T-helper 1 cell (primary cell): ENCODE measurements around the gene ZNF780A.
"Not testable (repeated sequence)": the region's sequence is repeated elsewhere in the genome, so short reads cannot be mapped to it uniquely, and the experiment has no call there.

ENCODE experiments used
- DNase-seq, 5 donors: peaks; one replicate each; pipeline ENCODE4 v3.0.0-alpha.2; 2012 to 2020

The ZNF780A gene

GRCh38 chr19:40081411-40081810 is 9.3 kb downstream of the ZNF780A start:
- no peak for DNase-seq

DNA sequence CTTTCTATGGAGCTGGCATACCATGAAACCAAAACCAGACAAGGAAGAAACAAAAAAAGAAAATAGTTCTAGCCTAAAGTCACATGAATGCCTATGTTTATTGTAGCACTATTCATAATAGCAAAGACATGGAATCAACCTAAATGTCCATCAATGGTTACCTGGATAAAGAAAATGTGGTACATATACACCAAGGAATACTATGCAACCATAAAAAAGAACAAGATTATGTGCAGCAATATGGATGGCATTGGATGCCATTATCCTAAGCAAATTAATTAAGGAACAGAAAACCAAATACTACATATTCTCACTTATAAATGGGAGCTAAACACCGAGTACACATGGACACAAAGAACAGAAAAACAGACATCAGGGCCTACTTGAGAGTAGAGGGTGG is 10.5 kb downstream of the ZNF780A start:
- no peak for DNase-seq

DNA sequence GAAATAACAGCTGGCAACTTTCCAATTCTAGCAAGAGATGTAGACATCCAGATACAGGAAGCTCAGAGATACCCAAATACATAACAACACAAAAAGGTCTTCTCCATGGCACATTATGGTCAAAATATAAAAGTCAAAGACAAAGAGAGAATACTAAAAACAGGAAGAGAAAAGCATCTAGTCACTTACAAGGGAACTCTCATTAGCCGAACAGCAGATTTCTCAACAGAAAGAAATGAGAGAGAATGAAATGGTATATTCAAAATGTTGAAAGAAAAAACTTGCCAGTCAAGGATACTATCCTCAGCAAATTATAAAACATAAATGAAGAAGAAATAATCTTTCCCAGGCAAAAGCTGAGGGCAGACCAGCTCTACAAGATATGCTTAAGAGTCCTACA is 12.4 kb downstream of the ZNF780A start:
- no peak for DNase-seq

- no peak for DNase-seq
Measured at GRCh38 chr19:40070058-40070457, 20.7 kb downstream of the ZNF780A start.

- DNase-seq = no peak
Measured at GRCh38 chr19:40059624-40060023, 31.1 kb downstream of the ZNF780A start.

DNA sequence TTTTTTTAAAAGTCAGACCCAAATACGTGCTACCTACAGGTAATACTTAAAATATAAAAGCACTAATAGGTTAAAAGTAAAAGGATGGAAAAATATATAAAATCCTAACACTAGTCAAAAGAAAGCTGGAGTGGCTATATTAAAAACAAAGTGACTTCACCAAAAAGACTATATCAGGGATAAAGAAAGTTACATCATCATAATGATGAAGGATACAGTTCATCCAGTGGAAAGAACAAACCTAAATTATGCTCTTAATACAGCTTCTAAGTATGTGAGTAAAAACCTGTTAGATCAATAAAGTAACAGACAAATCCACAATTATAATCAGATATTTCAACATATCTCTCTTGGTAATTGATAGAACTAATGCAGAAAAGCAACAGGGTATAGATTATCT is 33.6 kb downstream of the ZNF780A start:
- no peak for DNase-seq

DNA sequence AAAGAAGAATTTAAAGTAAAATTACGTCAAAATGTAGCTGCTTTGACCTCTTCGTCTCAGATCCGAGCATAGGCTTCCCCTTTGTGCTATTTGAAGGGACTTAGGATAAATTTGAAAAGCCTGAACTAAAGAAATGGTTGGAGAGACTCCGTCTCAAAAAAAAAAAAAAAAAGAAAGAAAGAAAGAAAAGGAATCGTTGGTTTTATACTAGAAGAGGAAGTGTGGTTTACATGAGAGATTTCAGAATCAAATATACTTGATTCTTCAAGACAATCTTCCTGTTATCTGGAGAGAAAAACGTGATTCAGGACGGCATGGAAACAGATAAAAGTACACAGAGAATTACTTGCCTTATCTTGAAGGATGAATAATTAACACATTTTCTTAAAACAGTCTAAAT is 34.2 kb downstream of the ZNF780A start:
- no peak for DNase-seq

GRCh38 chr19:40055832-40056504 is 34.8 kb downstream of the ZNF780A start, which contains the start of gene ZNF780B:
ZNF780B (minus strand) TSS chr19:40056231; CDS start chr19:40050332, 5,899 bp downstream.
- DNase-seq = peak; percentile 20 to 78 (median 46)

DNA sequence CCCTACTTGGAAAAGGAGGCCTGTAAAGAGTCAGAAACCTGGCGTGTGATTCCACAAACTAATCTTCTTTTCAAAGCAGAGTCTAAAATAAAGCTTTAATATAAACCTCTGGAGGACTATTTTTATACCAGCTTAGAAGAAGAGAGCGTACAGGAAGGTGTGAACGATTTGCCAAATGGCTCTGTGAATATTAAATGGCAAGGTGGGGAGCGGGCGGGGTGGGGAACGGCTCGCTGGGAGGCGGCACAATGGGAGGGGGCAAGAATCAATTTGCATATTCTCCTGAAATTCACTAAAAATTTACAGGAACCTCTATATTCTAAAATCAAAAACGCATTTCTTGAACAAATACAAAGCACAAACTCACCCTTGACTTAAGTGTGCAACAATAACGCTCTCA is 35.7 kb downstream of the ZNF780A start:
- DNase-seq = no peak

DNA sequence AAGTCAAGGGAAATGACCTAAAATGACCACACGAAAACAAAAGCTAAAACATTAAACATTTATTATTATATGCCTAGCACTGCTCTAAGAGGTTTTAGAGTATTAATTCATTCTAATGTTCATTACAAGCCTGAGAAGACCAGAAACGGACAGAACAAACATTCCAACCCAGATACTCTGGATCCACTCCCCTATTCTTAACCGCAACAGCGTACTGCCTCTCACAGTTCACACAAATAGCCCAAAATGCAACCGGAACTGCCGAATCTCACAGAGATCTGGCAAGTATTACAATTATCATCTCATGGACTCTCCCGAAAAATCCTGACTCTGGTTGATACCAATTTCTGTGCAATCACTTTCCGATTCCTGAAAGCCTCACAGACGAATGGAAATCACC is 36.1 kb downstream of the ZNF780A start:
- no peak for DNase-seq

- DNase-seq = no peak
Measured at GRCh38 chr19:40053491-40053890, 37.3 kb downstream of the ZNF780A start.

DNA sequence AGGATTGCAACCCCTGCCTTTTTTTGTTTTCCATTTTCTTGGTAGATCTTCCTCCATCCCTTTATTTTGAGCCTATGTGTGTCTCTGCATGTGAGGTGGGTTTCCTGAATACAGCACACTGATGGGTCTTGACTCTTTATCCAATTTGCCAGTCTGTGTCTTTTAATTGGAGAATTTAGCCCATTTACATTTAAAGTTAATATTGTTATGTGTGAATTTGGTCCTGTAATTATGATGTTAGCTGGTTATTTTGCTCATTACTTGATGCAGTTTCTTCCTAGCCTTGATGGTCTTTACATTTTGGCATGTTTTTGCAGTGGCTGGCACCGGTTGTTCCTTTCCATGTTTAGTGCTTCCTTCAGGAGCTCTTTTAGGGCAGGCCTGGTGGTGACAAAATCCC is 49.0 kb downstream of the ZNF780A start:
- DNase-seq = not testable (repeated sequence)

DNA sequence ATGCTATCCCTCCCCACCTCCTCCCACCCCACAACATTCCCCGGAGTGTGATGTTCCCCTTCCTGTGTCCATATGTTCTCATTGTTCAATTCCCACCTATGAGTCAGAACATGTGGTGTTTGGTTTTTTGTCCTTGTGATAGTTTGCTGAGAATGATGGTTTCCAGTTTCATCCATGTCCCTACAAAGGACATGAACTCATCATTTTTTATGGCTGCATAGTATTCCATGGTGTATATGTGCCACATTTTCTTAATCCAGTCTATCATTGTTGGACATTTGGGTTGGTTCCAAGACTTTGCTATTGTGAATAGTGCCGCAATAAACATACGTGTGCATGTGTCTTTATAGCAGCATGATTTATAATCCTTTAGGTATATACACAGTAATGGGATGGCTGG is 52.7 kb downstream of the ZNF780A start:
- DNase-seq = not testable (repeated sequence)

GRCh38 chr19:40035996-40036395 is 54.7 kb downstream of the ZNF780A start:
- DNase-seq = no peak

DNA sequence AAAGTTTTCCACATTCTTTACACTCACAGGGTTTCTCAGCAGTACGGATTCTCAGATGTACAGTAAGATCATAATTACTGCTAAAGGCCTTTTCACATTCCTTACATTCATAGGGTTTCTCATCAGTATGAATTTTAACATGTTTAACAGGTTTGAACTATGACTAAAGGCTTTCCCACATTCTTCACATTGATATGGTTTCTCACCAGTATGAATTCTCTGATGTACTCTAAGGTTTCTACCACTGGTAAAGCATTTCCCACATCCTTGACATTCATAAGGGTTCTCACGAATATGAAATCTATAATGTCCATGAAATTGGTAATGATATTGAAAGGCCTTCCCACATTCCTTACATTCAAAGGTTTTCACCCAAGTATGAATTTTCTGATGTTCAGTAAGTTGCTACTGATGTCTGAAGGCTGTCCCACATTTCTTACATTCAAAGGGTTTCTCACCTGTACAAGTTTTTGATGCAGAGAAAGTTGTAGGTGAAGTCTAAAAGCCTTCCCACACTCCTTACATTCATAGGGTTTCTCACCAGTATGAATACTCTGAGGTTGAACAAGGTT is 56.7 kb downstream of the ZNF780A start:
- DNase-seq = no peak

GRCh38 chr19:40026597-40026970 is 64.2 kb downstream of the ZNF780A start:
- DNase-seq = no peak

DNA sequence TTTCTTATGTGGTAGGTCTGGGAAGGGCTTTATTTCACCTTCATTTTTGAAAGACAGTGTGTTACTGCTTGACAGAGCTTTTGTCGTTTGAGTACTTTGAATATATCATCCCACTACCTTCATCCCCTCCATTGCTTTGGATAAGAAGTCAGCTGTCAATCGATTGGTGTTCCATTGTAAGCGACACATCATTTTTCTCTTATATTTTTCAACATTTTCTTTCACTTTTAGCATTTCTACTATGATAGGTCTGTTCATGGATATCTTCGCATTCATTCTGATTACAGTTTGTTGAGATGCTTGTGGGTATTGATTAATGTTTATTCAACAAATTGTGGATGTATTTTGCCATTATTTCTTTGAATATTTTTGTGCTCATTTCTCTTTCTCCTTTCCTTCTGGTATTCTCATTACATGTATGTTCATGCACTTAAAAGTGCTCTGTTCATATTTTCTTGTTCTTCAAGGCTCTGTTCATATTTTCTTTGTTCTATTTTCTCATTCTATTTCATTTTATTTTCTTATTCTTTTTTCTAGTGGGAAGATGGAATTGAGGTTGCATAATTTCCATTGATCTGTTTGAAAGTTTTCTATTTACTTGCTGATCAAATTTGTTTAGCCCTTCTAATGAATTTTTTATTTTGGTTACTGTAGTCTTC is 64.7 kb downstream of the ZNF780A start:
- DNase-seq = no peak

DNA sequence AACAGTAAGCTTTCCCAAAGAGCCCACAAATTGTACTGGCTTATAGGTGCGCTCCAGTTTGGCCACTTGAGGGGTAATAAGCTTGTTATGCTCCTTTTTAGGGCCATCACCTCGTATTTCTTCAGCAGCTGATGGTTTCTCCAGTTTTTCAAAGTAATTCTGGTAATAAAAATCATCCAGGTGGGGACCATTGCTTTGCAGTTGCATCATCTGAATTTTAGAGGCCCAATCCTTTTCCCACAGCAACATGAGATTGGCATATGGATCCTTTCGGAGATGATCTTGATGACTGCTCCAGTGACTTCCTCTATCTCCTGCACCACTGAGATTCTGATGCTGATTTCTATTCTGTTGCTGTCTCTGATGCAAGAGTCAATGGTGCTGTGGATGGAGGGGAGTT is 66.8 kb downstream of the ZNF780A start:
- no peak for DNase-seq
